ENCODE results near the gene GALE.

The GALE gene

GRCh38 chr1:23756676-23757075 is 43.9 kb downstream of the GALE start:
- TF ChIP-seq REST (IDR thresholded peaks at IDR 0.05; ENCODE audit: insufficient read depth in 1 of 2, low read depth in 2 of 2, low read length in 2 of 2): no peak
- TF ChIP-seq TAF1 (IDR thresholded peaks at IDR 0.05; ENCODE audit: borderline replicate concordance, insufficient read depth, low read length): no peak
- no peak for TF ChIP-seq POLR2AphosphoS5 (IDR thresholded peaks at IDR 0.05; ENCODE audit: low read depth, low read length)
- no peak for TF ChIP-seq SIN3A (IDR thresholded peaks at IDR 0.05; ENCODE audit: borderline replicate concordance, insufficient read depth, low read length)
- no peak for TF ChIP-seq FOXP2 (optimal IDR thresholded peaks at IDR 0.05; ENCODE audit: borderline replicate concordance, extremely low read depth, extremely low read length, insufficient read depth)

- TF ChIP-seq SIN3A (IDR thresholded peaks at IDR 0.05; ENCODE audit: borderline replicate concordance, insufficient read depth, low read length) (no peak), FOXP2 (optimal IDR thresholded peaks at IDR 0.05; ENCODE audit: borderline replicate concordance, extremely low read depth, extremely low read length, insufficient read depth) (no peak), REST (IDR thresholded peaks at IDR 0.05; ENCODE audit: insufficient read depth in 1 of 2, low read depth in 2 of 2, low read length in 2 of 2) (no peak), TAF1 (IDR thresholded peaks at IDR 0.05; ENCODE audit: borderline replicate concordance, insufficient read depth, low read length) (no peak), POLR2AphosphoS5 (IDR thresholded peaks at IDR 0.05; ENCODE audit: low read depth, low read length) (no peak)
These were observed 47.6 kb downstream of the GALE start for GRCh38 chr1:23752909-23753308.

- TF ChIP-seq REST (IDR thresholded peaks at IDR 0.05; ENCODE audit: insufficient read depth in 1 of 2, low read depth in 2 of 2, low read length in 2 of 2) (no peak), FOXP2 (optimal IDR thresholded peaks at IDR 0.05; ENCODE audit: borderline replicate concordance, extremely low read depth, extremely low read length, insufficient read depth) (no peak), TAF1 (IDR thresholded peaks at IDR 0.05; ENCODE audit: borderline replicate concordance, insufficient read depth, low read length) (no peak), POLR2AphosphoS5 (IDR thresholded peaks at IDR 0.05; ENCODE audit: low read depth, low read length) (no peak), SIN3A (IDR thresholded peaks at IDR 0.05; ENCODE audit: borderline replicate concordance, insufficient read depth, low read length) (no peak)
These were observed 48.7 kb downstream of the GALE start for GRCh38 chr1:23751815-23752200.

- TF ChIP-seq POLR2AphosphoS5 (IDR thresholded peaks at IDR 0.05; ENCODE audit: low read depth, low read length) (no peak), TAF1 (IDR thresholded peaks at IDR 0.05; ENCODE audit: borderline replicate concordance, insufficient read depth, low read length) (no peak), FOXP2 (optimal IDR thresholded peaks at IDR 0.05; ENCODE audit: borderline replicate concordance, extremely low read depth, extremely low read length, insufficient read depth) (no peak), REST (IDR thresholded peaks at IDR 0.05; ENCODE audit: insufficient read depth in 1 of 2, low read depth in 2 of 2, low read length in 2 of 2) (no peak), SIN3A (IDR thresholded peaks at IDR 0.05; ENCODE audit: borderline replicate concordance, insufficient read depth, low read length) (no peak)
These were observed 49.3 kb downstream of the GALE start for GRCh38 chr1:23751050-23751814.
